ENCODE measurements around the gene GADD45B. TPM values are rescaled to one million over a fixed set of nuclear protein-coding genes. Genes with fewer than 3 reads are reported as not detected.
A peak's percentile ranks its signal among the peaks of the same experiment; 100 is the strongest.

The GADD45B gene, protein sequence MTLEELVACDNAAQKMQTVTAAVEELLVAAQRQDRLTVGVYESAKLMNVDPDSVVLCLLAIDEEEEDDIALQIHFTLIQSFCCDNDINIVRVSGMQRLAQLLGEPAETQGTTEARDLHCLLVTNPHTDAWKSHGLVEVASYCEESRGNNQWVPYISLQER
- total RNA-seq, result 32.4 TPM

GRCh38 chr19:2475702-2476450 lies at the start of gene GADD45B:
TSS of gene GADD45B (plus strand) at chr19:2476127. CDS start at chr19:2476359, 232 bp downstream.
- peak; percentile 98 for DNase-seq

- peak; percentile 54 for DNase-seq
These were observed 49.1 kb upstream of the GADD45B start for GRCh38 chr19:2426611-2427428.

- DNase-seq, result peak; percentile 99
These were observed 48.3 kb upstream of the GADD45B start, which contains the start of gene TIMM13 for GRCh38 chr19:2427429-2428320. TSS of gene TIMM13 (minus strand) at chr19:2427586. CDS start at chr19:2427533, 53 bp downstream.

GRCh38 chr19:2428321-2428690 lies 47.6 kb upstream of the GADD45B start:
- DNase-seq, result peak; percentile 63

- no peak for DNase-seq
These were observed 46.9 kb upstream of the GADD45B start for GRCh38 chr19:2428756-2429711.

- no peak for DNase-seq
These were observed 45.9 kb upstream of the GADD45B start for GRCh38 chr19:2429917-2430535.

GRCh38 chr19:2431318-2432055 lies 44.4 kb upstream of the GADD45B start:
- no peak for DNase-seq

GRCh38 chr19:2432131-2432848 lies 43.6 kb upstream of the GADD45B start:
- DNase-seq, result no peak

DNA sequence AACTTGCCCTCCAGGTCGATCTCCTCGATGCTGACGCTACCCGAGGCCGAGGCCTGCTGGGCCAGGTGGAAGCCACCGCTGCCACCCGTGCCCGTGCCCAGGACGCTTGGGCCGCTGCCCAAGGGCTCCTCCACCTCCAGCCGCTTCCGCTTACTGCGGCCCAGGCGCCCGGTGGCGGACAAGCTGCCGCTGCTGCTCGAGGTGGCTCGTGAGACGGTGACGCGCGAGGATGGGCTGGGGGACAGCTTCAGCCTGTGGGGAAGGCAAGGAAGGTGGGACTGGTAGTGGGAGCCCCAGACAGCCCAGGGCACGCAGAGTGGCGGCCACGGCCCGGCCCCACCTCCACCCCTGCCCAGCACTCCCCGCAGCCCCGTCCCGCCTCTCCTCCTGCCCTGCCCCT lies 42.1 kb upstream of the GADD45B start:
- DNase-seq, result no peak

DNA sequence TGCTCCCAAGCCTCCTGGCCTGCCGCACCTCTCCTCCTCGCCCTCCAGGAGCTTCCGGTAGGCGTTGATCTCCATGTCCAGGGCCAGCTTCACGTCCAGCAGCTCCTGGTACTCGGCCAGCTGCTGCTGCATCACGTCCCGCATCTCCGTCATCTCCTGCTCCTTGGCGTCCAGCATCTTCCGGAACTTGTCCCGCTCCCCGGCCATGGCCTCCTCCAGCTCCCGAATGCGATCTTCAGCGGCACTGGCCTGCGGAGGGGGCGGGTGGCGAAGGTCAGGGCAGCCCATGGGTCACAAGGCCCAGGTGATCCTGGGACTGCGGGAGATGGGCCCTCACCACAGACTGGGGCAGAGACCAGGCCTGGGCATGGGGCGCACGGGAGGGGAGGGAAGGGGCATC lies 41.7 kb upstream of the GADD45B start:
- no peak for DNase-seq

DNA sequence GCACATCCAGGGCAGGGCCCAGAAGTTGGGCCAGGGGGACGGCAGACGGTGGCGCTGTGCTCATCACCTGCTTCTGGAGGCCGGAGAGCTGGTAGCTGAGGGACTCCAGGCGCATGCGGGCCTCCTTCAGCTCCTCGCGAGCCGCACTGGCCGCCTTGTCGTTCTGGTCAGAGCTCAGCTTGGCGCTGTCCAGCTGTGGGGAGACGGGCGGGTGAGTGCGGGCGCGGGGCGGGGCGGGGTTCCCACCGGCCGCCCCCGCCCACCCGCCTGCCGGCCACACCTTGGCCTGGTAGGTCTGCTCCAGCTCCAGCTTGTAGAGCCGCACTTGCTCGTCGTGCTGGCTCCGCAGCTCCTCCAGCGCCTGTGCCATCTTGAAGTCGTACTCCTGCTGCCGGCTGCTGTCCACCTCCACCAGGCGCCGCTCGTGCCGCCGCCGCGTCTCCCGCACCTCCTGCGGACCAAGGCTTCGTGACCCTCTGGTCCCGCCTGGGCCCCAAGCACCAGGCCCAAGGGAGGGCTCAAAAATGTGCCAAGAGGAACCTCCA lies 41.1 kb upstream of the GADD45B start:
- DNase-seq, result no peak

- DNase-seq, result no peak
These were observed 39.5 kb upstream of the GADD45B start for GRCh38 chr19:2436384-2436783.

DNA sequence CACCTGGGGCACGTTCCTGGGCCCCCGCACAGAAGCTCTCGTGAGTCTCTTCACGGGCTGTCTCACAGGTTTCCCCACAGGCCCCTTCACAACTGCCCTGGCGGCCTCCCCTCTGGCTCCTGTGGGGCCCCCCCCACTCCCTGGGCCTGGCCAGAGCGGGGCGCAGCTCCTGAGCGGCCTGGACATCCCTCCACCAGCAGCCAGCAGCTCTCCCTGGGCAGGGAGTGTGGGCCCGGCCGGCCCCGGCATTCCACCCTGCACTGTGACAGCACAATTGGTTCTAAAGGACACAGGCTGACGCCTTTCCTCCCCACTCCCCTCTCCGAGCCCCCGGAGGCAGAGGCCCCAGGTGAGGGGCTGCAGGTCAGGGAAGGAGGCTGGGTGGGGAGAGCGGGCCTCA lies 39.0 kb upstream of the GADD45B start:
- DNase-seq, result no peak

DNA sequence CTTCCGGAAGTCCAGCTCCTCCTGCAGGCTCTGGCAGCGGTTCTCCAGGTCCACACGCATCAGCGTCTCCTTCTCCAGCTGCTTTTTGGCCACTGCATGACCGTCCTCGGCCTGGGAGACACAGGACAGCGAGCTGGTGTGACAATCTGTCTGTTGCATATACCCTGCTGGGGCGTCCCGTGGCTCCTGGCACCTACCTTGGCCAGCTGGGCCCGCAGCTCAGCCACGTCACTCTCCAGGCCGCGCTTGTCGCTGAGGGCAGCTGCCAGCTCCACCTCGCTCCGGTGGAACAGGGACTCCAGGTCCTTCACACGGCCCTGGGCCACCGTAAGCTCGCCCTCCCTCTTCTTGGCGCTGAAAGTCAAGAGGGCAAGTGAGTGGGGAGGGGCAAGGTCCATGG lies 37.7 kb upstream of the GADD45B start:
- no peak for DNase-seq

DNA sequence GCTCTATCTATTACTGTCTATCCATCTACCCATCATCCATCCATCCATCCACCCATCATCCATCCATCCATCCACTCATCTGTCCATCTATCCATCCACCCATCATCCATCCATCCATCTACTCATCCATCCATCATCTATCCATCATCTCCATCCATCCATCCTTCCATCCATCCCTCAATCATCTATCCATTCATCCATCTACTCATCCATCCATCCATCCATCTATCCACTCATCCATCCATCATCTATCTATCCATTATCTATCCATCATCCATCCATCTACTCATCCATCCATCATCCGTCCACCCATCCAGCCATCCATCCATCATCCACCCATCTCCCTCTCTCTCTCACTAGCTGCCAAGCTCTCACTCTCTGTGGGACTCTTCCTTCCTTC lies 35.4 kb upstream of the GADD45B start:
- no peak for DNase-seq

- DNase-seq, result no peak
These were observed 34.7 kb upstream of the GADD45B start for GRCh38 chr19:2441096-2441752.

DNA sequence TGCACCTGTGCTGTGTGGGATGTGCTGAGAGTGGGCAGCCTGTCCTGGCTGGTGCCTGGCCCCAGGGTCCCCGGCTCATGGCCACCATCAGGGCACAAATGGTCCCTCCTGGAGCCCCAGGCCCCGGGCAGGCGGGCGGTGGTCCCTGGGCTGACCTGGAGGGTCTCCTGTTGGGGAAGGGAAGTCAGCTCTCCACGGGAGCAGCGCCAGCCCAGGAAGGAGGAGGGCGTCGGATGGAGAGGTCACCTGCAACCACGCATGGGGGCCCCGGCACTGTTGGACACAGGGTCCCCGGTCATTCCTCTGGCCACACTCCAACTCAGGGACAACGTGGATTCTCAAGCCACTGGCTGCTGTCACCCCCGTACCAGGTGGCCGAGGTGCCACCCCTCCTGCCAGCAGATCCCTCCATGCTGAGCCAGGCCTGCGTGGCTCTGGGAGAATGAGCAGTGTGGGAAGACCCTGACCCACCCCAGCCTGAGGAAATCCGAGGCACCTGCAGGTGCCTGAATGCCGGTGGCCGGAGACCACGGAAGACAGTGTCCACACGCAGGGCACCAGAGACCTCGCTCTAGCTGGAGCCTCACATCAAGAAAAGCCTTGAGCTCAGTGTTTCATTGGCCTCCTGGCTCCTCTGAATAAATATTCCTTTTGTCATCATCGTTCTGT lies 32.7 kb upstream of the GADD45B start:
- no peak for DNase-seq

- DNase-seq, result no peak
These were observed 32.1 kb upstream of the GADD45B start for GRCh38 chr19:2443785-2444182.

All from tongue (tissue), 2 donors.